OCI-LY1 (cell line): ENCODE data around the gene TTLL3.

Source experiments
- H2AFZ ChIP-seq: fragments of 200-600 bp; sonication (generic), shearing (Covaris generic); 2 replicates; pipeline ENCODE4 v1.6.0; 2014; ENCODE audit warnings: antibody characterized with exemption, mild to moderate bottlenecking, low read length
- H3F3A ChIP-seq: fragments of 200-600 bp; sonication (generic), shearing (Covaris generic); 2 replicates; pipeline ENCODE4 v1.6.0; 2014; ENCODE audit warnings: mild to moderate bottlenecking, antibody characterized with exemption, low read length, moderate library complexity; ENCODE audit not compliant: insufficient read depth
- H3K27ac ChIP-seq: fragments of 200-600 bp; sonication (generic); 2 replicates; pipeline ENCODE4 v1.5.1; 2014; ENCODE audit warnings: low read length, mixed run types, mild to moderate bottlenecking, low read depth; ENCODE audit not compliant: poor library complexity, severe bottlenecking
- H3K27me3 ChIP-seq: fragments of 200-600 bp; sonication (generic); 2 replicates; pipeline ENCODE4 v1.6.0; 2014; ENCODE audit warnings: antibody characterized with exemption, mild to moderate bottlenecking, low read length, moderate library complexity; ENCODE audit not compliant: insufficient read depth
- H3K36me3 ChIP-seq: fragments of 200-600 bp; sonication (generic); 2 replicates; pipeline ENCODE4 v1.6.1; 2014; ENCODE audit warnings: mild to moderate bottlenecking, antibody characterized with exemption, low read length, moderate library complexity, mixed read lengths; ENCODE audit not compliant: insufficient read depth
- H3K4me1 ChIP-seq: fragments of 200-600 bp; sonication (generic); 2 replicates; pipeline ENCODE4 v1.5.1; 2014; ENCODE audit warnings: mild to moderate bottlenecking, low read length, moderate library complexity; ENCODE audit not compliant: insufficient read depth, severe bottlenecking
- H3K4me2 ChIP-seq: fragments of 200-600 bp; sonication (generic), shearing (Covaris generic); 2 replicates; pipeline ENCODE4 v1.6.1; 2014; ENCODE audit warnings: low read length
- H3K4me3 ChIP-seq: fragments of 200-600 bp; sonication (generic); 2 replicates; pipeline ENCODE4 v1.5.1; 2014; ENCODE audit warnings: low read length, low read depth, mild to moderate bottlenecking, mixed read lengths; ENCODE audit not compliant: poor library complexity, severe bottlenecking
- H3K79me2 ChIP-seq: fragments of 200-600 bp; shearing (Covaris generic); 2 replicates; pipeline ENCODE4 v1.6.1; 2016; ENCODE audit warnings: mixed run types, low read length, mixed read lengths; ENCODE audit not compliant: insufficient read depth
- H3K9ac ChIP-seq: fragments of 200-600 bp; sonication (generic), shearing (Covaris generic); 2 replicates; pipeline ENCODE4 v1.6.1; 2014; ENCODE audit warnings: mild to moderate bottlenecking, low read length, mixed read lengths
- H3K9me2 ChIP-seq: fragments of 200-600 bp; sonication (generic), shearing (Covaris generic); 2 replicates; pipeline ENCODE4 v1.6.1; 2014; ENCODE audit warnings: low read depth, mild to moderate bottlenecking, low read length, mixed read lengths
- H3K9me3 ChIP-seq: fragments of 200-600 bp; shearing (Covaris generic); 2 replicates; pipeline ENCODE4 v1.6.1; 2014; ENCODE audit warnings: low read length, mixed read lengths
- H4K20me1 ChIP-seq: fragments of 200-600 bp; sonication (generic), shearing (Covaris generic); 2 replicates; pipeline ENCODE4 v1.6.0; 2016; ENCODE audit warnings: mild to moderate bottlenecking, low read length; ENCODE audit not compliant: insufficient read depth
- CTCF ChIP-seq: fragments of 200-600 bp; sonication (generic), shearing (Covaris generic); IDR thresholded peaks from 2 replicates; pipeline ENCODE4 v1.5.1; 2017; ENCODE audit warnings: mild to moderate bottlenecking, antibody characterized with exemption, low read length, moderate library complexity, mixed read lengths
- EZH2 ChIP-seq: fragments of 200-600 bp; sonication (generic), shearing (Covaris generic); IDR thresholded peaks from 2 replicates; pipeline ENCODE4 v1.8.0; 2017; ENCODE audit warnings: borderline replicate concordance, mixed run types, mild to moderate bottlenecking, antibody characterized with exemption, low read length, moderate library complexity, mixed read lengths

Gene TTLL3

GRCh38 chr3:9809615-9810432, at the start of gene TTLL3:
TSS of gene TTLL3 (plus strand) at chr3:9810262. CDS start at chr3:9810662, 400 bp downstream.
- H3K27ac ChIP-seq = peak within 1 kb of the TSS; percentile 76

GRCh38 chr3:9760779-9761505, 49.1 kb upstream of the TTLL3 start:
- Histone ChIP-seq H3K4me2 (no peak overlapping the region), H3K4me1 (no peaks in the 10 kb centered on the region), H3K36me3 (peaks cover 45% of the 10 kb centered on the region), H2AFZ (no peak overlapping the region), H3K79me2 (no peaks in the 10 kb centered on the region), H3K9me3 (no peaks in the 10 kb centered on the region), H3K9ac (no peak overlapping the region), H3K27me3 (no peaks in the 10 kb centered on the region), H3K9me2 (no peaks in the 10 kb centered on the region), H4K20me1 (no peaks in the 10 kb centered on the region), H3F3A (0 out of 2 replicates have a peak, but pooled peaks cover 3% of the 10 kb centered on the region), H3K27ac (no peak overlapping the region), H3K4me3 (no peak overlapping the region)
- TF ChIP-seq CTCF = no peak
- no peak for TF ChIP-seq EZH2

More at GRCh38 chr3:9809615-9810432, at the start of gene TTLL3:
- Histone ChIP-seq H3K4me3 (peak within 1 kb of the TSS; percentile 62), H4K20me1 (no peaks in the 10 kb centered on the region), H3K4me2 (peak within 1 kb of the TSS; percentile 79), H3K27me3 (no peaks in the 10 kb centered on the region), H3K36me3 (peaks cover 51% of the 10 kb centered on the region), H3K4me1 (peaks cover 21% of the 10 kb centered on the region), H3K9me3 (no peaks in the 10 kb centered on the region), H3K9me2 (no peaks in the 10 kb centered on the region), H3K79me2 (no peaks in the 10 kb centered on the region), H2AFZ (peak within 1 kb of the TSS; percentile 5; the same call in 1 of the 2 replicates), H3F3A (peaks cover 4% of the 10 kb centered on the region; the same call in 1 of the 2 replicates), H3K9ac (peak within 1 kb of the TSS; percentile 78)
- TF ChIP-seq EZH2 (no peak), CTCF (no peak)

DNA sequence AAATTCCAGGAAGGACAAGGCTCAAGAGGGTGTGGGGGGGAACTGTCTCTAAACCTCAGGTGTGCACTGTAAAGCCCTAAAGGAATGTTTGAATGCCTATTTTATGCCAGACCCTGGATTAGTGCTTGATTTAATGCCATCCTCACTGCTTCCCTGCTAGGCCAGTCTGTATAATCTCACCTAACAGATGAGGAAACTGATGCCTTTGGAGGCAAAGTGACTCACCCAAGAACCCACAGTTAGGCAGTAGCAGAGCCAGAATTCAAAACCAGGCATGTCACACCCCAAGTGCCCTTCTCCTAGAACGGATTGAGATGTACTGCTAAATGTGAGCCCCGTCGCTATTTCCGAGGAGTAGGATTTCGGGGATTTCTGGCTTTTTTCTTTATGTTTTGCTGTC, 48.1 kb upstream of the TTLL3 start:
- H3K27ac ChIP-seq = no peak overlapping the region
- peaks cover 36% of the 10 kb centered on the region for H3K36me3 ChIP-seq
- no peaks in the 10 kb centered on the region for H3K9me2 ChIP-seq
- H3F3A ChIP-seq = 0 out of 2 replicates have a peak, but pooled peaks cover 6% of the 10 kb centered on the region
- TF ChIP-seq EZH2 = no peak
- no peak for TF ChIP-seq CTCF
- no peaks in the 10 kb centered on the region for H3K79me2 ChIP-seq
- H2AFZ ChIP-seq = no peak overlapping the region
- no peak overlapping the region for H3K4me3 ChIP-seq
- no peaks in the 10 kb centered on the region for H3K27me3 ChIP-seq
- no peak overlapping the region for H3K4me2 ChIP-seq
- H3K4me1 ChIP-seq = no peaks in the 10 kb centered on the region
- no peaks in the 10 kb centered on the region for H4K20me1 ChIP-seq
- H3K9me3 ChIP-seq = no peaks in the 10 kb centered on the region
- H3K9ac ChIP-seq = no peak overlapping the region
